ENCODE data around the gene RCOR2.

GRCh38 chr11:63882555-63883242 is 34.3 kb downstream of the RCOR2 start:
- no peak for TF ChIP-seq CTCF (conservative IDR thresholded peaks at IDR 0.05 in 1 of 2, IDR thresholded peaks at IDR 0.05 in 1 of 2; ENCODE audit: extremely low read depth in 1 of 2, insufficient read depth in 1 of 2, low read depth in 1 of 2, low read length in 2 of 2)
- no peak for TF ChIP-seq EZH2 (IDR thresholded peaks at IDR 0.05; ENCODE audit: borderline replicate concordance, low read length)

All from mammary epithelial cell (primary cell).